HepG2 (cell line): ENCODE measurements around the gene TMEM8B. TPM values are rescaled to one million over a fixed set of nuclear protein-coding genes. Genes with fewer than 3 reads are reported as not detected.

Experiments
- ATAC-seq: fragments of 200-7000 bp; cut with Tn5 transposase; 3 replicates; pipeline ENCODE4 v1.9.1; 2020; ENCODE audit warnings: mild to moderate bottlenecking, moderate library complexity
- BruUV-seq: library from RNA; stranded (reverse); fragments of 400-500 nt; replicated peaks from 2 replicates; lab custom pipeline; 2021; lab: Mats Ljungman, UMichigan
- CTCF ChIA-PET: fragments of 300-600 bp; formaldehyde crosslinking; extraction: SDS; loops from one replicate; lab custom pipeline; 2021; ENCODE audit warnings: low total read pairs, inconsistent platforms, low intra/inter-chr PET ratio; lab: Yijun Ruan, JAX
- POLR2A ChIA-PET: fragments of 350-600 bp; sonication (Branson Sonifier 250); formaldehyde crosslinking; loops from one replicate; lab custom pipeline; 2020; ENCODE audit warnings: antibody characterized with exemption, inconsistent platforms; lab: Yijun Ruan, JAX
- DNase-seq: peaks from one replicate; pipeline ENCODE4 v3.0.0-alpha.2; 2015; ENCODE audit warnings: low spot score
- FAIRE-seq: peaks from 3 replicates; lab custom pipeline; 2011; peaks lifted over from hg19 to GRCh38; lab: Jason Lieb, UNC
- H2AFZ ChIP-seq: one replicate; pipeline ENCODE4 v1.6.1; 2011; ENCODE audit warnings: low read length, inconsistent platforms
- H3K27ac ChIP-seq: fragments of 300-600 bp; 3 replicates; pipeline ENCODE4 v1.8.0; 2011; ENCODE audit warnings: mixed run types, mild to moderate bottlenecking, mixed read lengths, low read length, inconsistent platforms; ENCODE audit not compliant: insufficient read depth; ENCODE audit errors: extremely low read length
- H3K27me3 ChIP-seq, 2 experiments: fragments of 200-600 bp in 1 of 2; 2 replicates in 1 of 2; 3 replicates in 1 of 2; pipeline versions ENCODE4 v1.6.0 to v1.8.0; 2011; ENCODE audit warnings: low read length in 2 of 2, mild to moderate bottlenecking in 2 of 2, moderate library complexity in 2 of 2, inconsistent platforms in 1 of 2; ENCODE audit not compliant: insufficient read depth in 2 of 2, control insufficient read depth in 1 of 2
- H3K36me3 ChIP-seq, 2 experiments: fragments of 200-600 bp in 1 of 2; replicated peaks in 1 of 2; 2 replicates in 1 of 2; 3 replicates in 1 of 2; pipeline versions ENCODE4 v1.5.1 to v1.8.0; 2011; ENCODE audit warnings: low read length in 2 of 2, inconsistent platforms in 1 of 2; ENCODE audit not compliant: insufficient read depth in 2 of 2, control insufficient read depth in 1 of 2
- H3K4me1 ChIP-seq: 2 replicates; pipeline ENCODE4 v1.5.1; 2012; ENCODE audit warnings: low read length, inconsistent platforms; ENCODE audit not compliant: insufficient read depth
- H3K4me2 ChIP-seq: 2 replicates; pipeline ENCODE4 v1.6.0; 2011; ENCODE audit warnings: low read depth, low read length, inconsistent platforms
- H3K4me3 ChIP-seq, 3 experiments: fragments of 200-600 bp in 1 of 3; sonication (generic), shearing (Covaris generic) in 1 of 3; replicated peaks in 1 of 3; 2 replicates each; pipeline ENCODE4 v1.5.1; 2011 to 2016; ENCODE audit warnings: low read length in 3 of 3, inconsistent platforms in 2 of 3, low read depth in 2 of 3, mild to moderate bottlenecking in 2 of 3, control low read depth in 1 of 3, mixed read lengths in 1 of 3; ENCODE audit not compliant: insufficient read depth in 1 of 3
- H3K79me2 ChIP-seq: one replicate; pipeline ENCODE4 v1.6.1; 2011; ENCODE audit warnings: low read length, inconsistent platforms; ENCODE audit not compliant: insufficient read depth
- H3K9ac ChIP-seq: 2 replicates; pipeline ENCODE4 v1.6.0; 2011; ENCODE audit warnings: mild to moderate bottlenecking, low read depth, low read length, inconsistent platforms; ENCODE audit not compliant: insufficient read depth
- H3K9me3 ChIP-seq: 2 replicates; pipeline ENCODE4 v1.5.1; 2012; ENCODE audit warnings: mild to moderate bottlenecking, low read length
- H4K20me1 ChIP-seq: 2 replicates; pipeline ENCODE4 v1.6.0; 2011; ENCODE audit warnings: inconsistent platforms, mild to moderate bottlenecking, low read length, moderate library complexity; ENCODE audit not compliant: insufficient read depth
- ETV6 ChIP-seq: sonication (generic); formaldehyde crosslinking; conservative IDR thresholded peaks from 2 replicates; pipeline ENCODE4 v1.4.0; 2020; ENCODE audit warnings: missing genetic modification reagents
- RAD51 ChIP-seq: fragments of 450-650 bp; IDR thresholded peaks from 2 replicates; pipeline ENCODE4 v1.6.1; 2016; ENCODE audit warnings: borderline replicate concordance
- ZNF10 ChIP-seq: sonication (generic); formaldehyde crosslinking; IDR thresholded peaks from 2 replicates; pipeline ENCODE4 v1.4.0; 2020; ENCODE audit warnings: mild to moderate bottlenecking, low read depth, missing genetic modification reagents, borderline replicate concordance
- ZNF17 ChIP-seq: sonication (generic); formaldehyde crosslinking; IDR thresholded peaks from 2 replicates; pipeline ENCODE4 v1.5.0; 2020; ENCODE audit warnings: mild to moderate bottlenecking, missing genetic modification reagents
- ZNF350 ChIP-seq: sonication (generic); formaldehyde crosslinking; IDR thresholded peaks from 2 replicates; pipeline ENCODE4 v1.4.0; 2020; ENCODE audit warnings: mild to moderate bottlenecking, low read depth, missing genetic modification reagents, borderline replicate concordance
- ZNF724P ChIP-seq: sonication (generic); formaldehyde crosslinking; IDR thresholded peaks from 2 replicates; pipeline ENCODE4 v1.8.0; 2022; ENCODE audit warnings: missing genetic modification reagents, borderline replicate concordance
- WGBS: methylation state at CpG from one replicate; pipeline ENCODE4 v1.1.6; 2017; ENCODE audit warnings: low lambda C conversion rate; 5-methylcytosine and 5-hydroxymethylcytosine counted together
- in situ Hi-C: cut with HindIII; loops from 2 replicates; pipeline ENCODE4 v1.10.0; 2017; ENCODE audit warnings: low pct_unique_long_range_greater_than_20kb; ENCODE audit not compliant: extremely low pct_ligation_motif_present
- intact Hi-C: fragments of 100-400 bp; cut with micrococcal nuclease; formaldehyde crosslinking; loops from one replicate; pipeline ENCODE4 v1.10.0; 2022; ENCODE audit not compliant: unreplicated experiment
- polyA plus RNA-seq, 8 experiments: library from polyadenylated mRNA; depleted of rRNA in 3 of 8; stranded (reverse) in 7 of 8; unstranded in 1 of 8; fragments of >200 nt; fragmentation: Illumina TruSeq in 4 of 8; extraction: Trizol in 4 of 8; gene quantifications; 2 replicates each; pipeline versions ENCODE4 v1.2.1 to v1.2.3, GENCODE V29; 2011 to 2016; ENCODE audit warnings: low read depth in 4 of 8, missing spikeins in 1 of 8, mixed read lengths in 1 of 8; ENCODE audit not compliant: insufficient read depth in 1 of 8
- total RNA-seq, 5 experiments: library from RNA; depleted of rRNA; stranded (reverse); fragments of >200 nt; fragmentation: Illumina TruSeq; extraction: Trizol; gene quantifications; 2 replicates each; pipeline ENCODE4 v1.2.3, GENCODE V29; 2016; ENCODE audit warnings: low read depth in 1 of 5
- TF ChIP-seq, protein P1 (sequence below): sonication (generic); formaldehyde crosslinking; conservative IDR thresholded peaks from 2 replicates; pipeline ENCODE4 v1.5.0; 2020; ENCODE audit warnings: missing genetic modification reagents
- TF ChIP-seq, protein P2 (sequence below): sonication (generic); formaldehyde crosslinking; IDR thresholded peaks from 2 replicates; pipeline ENCODE4 v1.4.0; 2020; ENCODE audit warnings: missing genetic modification reagents, mild to moderate bottlenecking, borderline replicate concordance
- TF ChIP-seq, protein P3 (sequence below): sonication (generic); formaldehyde crosslinking; IDR thresholded peaks from 2 replicates; pipeline ENCODE4 v1.4.0; 2020; ENCODE audit warnings: mild to moderate bottlenecking, missing genetic modification reagents

TMEM8B gene
- total and polyA plus RNA-seq, 2 of the 13 experiments (the other 11 are each of a cell fraction or from before 2014, with no cell fraction given): 2.1 to 2.7 TPM

DNA sequence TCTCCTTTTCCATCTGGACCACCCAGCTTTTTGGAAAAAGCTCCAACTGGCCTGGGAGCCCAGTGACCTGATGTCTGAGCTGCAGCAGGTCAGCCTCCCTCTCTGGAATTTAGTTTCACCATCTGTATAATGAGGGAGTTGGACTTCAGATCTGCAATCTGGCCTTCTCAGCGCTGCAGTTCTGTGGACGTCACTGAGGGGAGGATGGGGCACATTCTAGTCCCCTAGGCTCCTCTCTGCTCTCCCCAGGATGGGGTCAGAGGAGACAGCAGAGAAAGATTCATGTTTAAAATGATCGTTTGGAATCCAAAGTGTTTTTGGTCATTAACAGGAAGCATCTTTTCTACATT, 30.9 kb downstream of the TMEM8B start:
- WGBS: 13% methylated on average over 3 of the region's 3 CpGs
- in situ Hi-C loops: no loop called here

DNA sequence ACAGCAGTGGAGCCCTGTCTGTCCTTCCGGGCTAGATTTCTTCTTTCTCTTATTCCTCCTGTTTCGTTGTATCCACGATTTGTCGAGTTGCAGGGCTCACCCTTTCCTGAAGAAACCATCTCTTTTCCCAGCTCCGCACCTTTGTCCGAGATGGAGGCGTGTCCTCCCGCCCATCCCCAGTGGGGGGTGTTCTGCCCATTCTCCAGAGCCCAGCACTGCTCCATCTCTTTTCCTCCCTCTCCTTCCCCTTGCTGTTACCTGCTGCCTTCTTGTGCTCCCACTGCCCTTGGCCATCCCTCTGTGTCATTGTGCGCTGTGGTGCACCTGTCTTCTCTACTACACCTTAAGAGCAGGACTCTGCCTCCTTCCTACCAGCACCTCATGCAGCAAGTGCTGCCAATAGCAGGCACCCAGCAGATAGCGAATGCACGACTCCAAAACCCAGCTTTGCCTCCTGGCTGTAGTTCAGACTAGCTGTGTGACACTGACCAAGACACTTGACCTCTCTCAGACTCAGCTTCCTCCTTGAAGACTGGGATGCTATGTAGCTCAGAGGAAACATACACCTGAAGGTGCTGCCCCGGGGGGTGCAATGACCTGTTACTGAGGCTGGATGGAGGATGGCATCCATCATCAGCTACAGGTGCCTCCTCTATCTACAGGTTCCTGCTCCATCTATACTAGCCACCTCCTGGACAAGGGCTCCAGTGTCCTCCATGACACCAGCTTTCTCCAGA, 32.3 kb downstream of the TMEM8B start:
- DNase-seq (no peak), ATAC-seq (no peak), FAIRE-seq (no peak)
- no peaks in the 10 kb centered on the region for H3K36me3 ChIP-seq
- no peaks in the 10 kb centered on the region for H3K79me2 ChIP-seq
- H3K9ac ChIP-seq: no peak overlapping the region
- H3K27me3 ChIP-seq: peaks cover 1 to 19% of the 10 kb centered on the region in 2 experiments; a peak in 2 of 5 replicates
- intact Hi-C loops: no loop called here
- CTCF ChIA-PET: no interaction called here
- no peak overlapping the region for H2AFZ ChIP-seq
- BruUV-seq: no TSS peak
- in situ Hi-C loops: no loop called here
- no peak overlapping the region for H3K4me2 ChIP-seq
- H4K20me1 ChIP-seq: no peaks in the 10 kb centered on the region
- no peaks in the 10 kb centered on the region for H3K9me3 ChIP-seq
- 13% methylated on average over 12 of the region's 12 CpGs for WGBS
- POLR2A ChIA-PET: no interaction called here
- no peak overlapping the region for H3K27ac ChIP-seq
- H3K4me1 ChIP-seq: no peaks in the 10 kb centered on the region
- H3K4me3 ChIP-seq: no peak overlapping the region
- TF ChIP-seq, protein P1, sequence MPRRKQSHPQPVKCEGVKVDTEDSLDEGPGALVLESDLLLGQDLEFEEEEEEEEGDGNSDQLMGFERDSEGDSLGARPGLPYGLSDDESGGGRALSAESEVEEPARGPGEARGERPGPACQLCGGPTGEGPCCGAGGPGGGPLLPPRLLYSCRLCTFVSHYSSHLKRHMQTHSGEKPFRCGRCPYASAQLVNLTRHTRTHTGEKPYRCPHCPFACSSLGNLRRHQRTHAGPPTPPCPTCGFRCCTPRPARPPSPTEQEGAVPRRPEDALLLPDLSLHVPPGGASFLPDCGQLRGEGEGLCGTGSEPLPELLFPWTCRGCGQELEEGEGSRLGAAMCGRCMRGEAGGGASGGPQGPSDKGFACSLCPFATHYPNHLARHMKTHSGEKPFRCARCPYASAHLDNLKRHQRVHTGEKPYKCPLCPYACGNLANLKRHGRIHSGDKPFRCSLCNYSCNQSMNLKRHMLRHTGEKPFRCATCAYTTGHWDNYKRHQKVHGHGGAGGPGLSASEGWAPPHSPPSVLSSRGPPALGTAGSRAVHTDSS (CRISPR knock-in tag): no peak
- TF ChIP-seq ZNF17 (CRISPR knock-in tag): no peak
- TF ChIP-seq, protein P2, sequence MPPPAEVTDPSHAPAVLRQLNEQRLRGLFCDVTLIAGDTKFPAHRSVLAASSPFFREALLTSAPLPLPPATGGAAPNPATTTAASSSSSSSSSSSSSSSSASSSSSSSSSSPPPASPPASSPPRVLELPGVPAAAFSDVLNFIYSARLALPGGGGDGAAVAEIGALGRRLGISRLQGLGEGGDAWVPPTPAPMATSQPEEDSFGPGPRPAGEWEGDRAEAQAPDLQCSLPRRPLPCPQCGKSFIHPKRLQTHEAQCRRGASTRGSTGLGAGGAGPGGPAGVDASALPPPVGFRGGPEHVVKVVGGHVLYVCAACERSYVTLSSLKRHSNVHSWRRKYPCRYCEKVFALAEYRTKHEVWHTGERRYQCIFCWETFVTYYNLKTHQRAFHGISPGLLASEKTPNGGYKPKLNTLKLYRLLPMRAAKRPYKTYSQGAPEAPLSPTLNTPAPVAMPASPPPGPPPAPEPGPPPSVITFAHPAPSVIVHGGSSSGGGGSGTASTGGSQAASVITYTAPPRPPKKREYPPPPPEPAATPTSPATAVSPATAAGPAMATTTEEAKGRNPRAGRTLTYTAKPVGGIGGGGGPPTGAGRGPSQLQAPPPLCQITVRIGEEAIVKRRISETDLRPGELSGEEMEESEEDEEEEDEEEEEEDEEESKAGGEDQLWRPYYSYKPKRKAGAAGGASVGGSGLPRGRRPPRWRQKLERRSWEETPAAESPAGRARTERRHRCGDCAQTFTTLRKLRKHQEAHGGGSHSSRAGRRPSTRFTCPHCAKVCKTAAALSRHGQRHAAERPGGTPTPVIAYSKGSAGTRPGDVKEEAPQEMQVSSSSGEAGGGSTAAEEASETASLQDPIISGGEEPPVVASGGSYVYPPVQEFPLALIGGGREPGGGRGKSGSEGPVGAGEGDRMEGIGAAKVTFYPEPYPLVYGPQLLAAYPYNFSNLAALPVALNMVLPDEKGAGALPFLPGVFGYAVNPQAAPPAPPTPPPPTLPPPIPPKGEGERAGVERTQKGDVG: no peak
- no peak for TF ChIP-seq RAD51
- TF ChIP-seq ZNF10: no peak
- TF ChIP-seq ZNF350 (CRISPR knock-in tag): no peak

More for the DNA sequence above, 30.9 kb downstream of the TMEM8B start:
- BruUV-seq: no TSS peak
- Histone ChIP-seq H3K27me3 (peaks cover 1 to 23% of the 10 kb centered on the region in 2 experiments; a peak in 2 of 5 replicates), H4K20me1 (no peaks in the 10 kb centered on the region), H2AFZ (no peak overlapping the region), H3K79me2 (no peaks in the 10 kb centered on the region), H3K4me1 (no peaks in the 10 kb centered on the region), H3K36me3 (no peaks in the 10 kb centered on the region), H3K4me3 (no peak overlapping the region), H3K9me3 (no peaks in the 10 kb centered on the region), H3K27ac (no peak overlapping the region), H3K4me2 (no peak overlapping the region), H3K9ac (no peak overlapping the region)
- TF ChIP-seq ZNF724P (CRISPR knock-in tag) (no peak), ETV6 (CRISPR knock-in tag) (no peak)
- TF ChIP-seq, protein P3, sequence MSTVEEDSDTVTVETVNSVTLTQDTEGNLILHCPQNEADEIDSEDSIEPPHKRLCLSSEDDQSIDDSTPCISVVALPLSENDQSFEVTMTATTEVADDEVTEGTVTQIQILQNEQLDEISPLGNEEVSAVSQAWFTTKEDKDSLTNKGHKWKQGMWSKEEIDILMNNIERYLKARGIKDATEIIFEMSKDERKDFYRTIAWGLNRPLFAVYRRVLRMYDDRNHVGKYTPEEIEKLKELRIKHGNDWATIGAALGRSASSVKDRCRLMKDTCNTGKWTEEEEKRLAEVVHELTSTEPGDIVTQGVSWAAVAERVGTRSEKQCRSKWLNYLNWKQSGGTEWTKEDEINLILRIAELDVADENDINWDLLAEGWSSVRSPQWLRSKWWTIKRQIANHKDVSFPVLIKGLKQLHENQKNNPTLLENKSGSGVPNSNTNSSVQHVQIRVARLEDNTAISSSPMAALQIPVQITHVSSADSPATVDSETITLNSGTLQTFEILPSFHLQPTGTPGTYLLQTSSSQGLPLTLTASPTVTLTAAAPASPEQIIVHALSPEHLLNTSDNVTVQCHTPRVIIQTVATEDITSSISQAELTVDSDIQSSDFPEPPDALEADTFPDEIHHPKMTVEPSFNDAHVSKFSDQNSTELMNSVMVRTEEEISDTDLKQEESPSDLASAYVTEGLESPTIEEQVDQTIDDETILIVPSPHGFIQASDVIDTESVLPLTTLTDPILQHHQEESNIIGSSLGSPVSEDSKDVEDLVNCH (CRISPR knock-in tag): no peak
- no peak for FAIRE-seq
- CTCF ChIA-PET: no interaction called here
- ATAC-seq: no peak
- intact Hi-C loops: no loop called here
- POLR2A ChIA-PET: no interaction called here
- DNase-seq: no peak
